Loucy (cell line): Measurements from ENCODE around the gene PHLDA1.

Source experiments
- H2AFZ ChIP-seq: fragments of 200-600 bp; sonication (generic); 2 replicates; pipeline ENCODE4 v1.6.0; 2016; ENCODE audit warnings: antibody characterized with exemption, mild to moderate bottlenecking, low read length, moderate library complexity
- H3F3A ChIP-seq: fragments of 200-600 bp; 2 replicates; pipeline ENCODE4 v1.6.0; 2016; ENCODE audit warnings: antibody characterized with exemption, low read depth, mild to moderate bottlenecking
- H3K27me3 ChIP-seq: fragments of 200-600 bp; sonication (generic); 2 replicates; pipeline ENCODE4 v1.6.1; 2014; ENCODE audit warnings: low read length, mild to moderate bottlenecking; ENCODE audit not compliant: insufficient read depth, poor library complexity, severe bottlenecking
- H3K36me3 ChIP-seq: fragments of 200-600 bp; sonication (generic); 2 replicates; pipeline ENCODE4 v1.6.1; 2016; ENCODE audit warnings: low read length; ENCODE audit not compliant: insufficient read depth
- H3K4me1 ChIP-seq: fragments of 200-600 bp; sonication (generic); 2 replicates; pipeline ENCODE4 v1.5.1; 2014; ENCODE audit warnings: low read length, mild to moderate bottlenecking; ENCODE audit not compliant: insufficient read depth, poor library complexity, severe bottlenecking
- H3K4me2 ChIP-seq: fragments of 200-600 bp; sonication (generic); 2 replicates; pipeline ENCODE4 v1.6.0; 2014; ENCODE audit warnings: antibody characterized with exemption, low read length, low read depth, mild to moderate bottlenecking; ENCODE audit not compliant: poor library complexity, severe bottlenecking
- H3K4me3 ChIP-seq: fragments of 200-600 bp; sonication (generic); 2 replicates; pipeline ENCODE4 v1.5.1; 2014; ENCODE audit warnings: low read length, mild to moderate bottlenecking, mixed read lengths; ENCODE audit not compliant: poor library complexity, severe bottlenecking
- H3K79me2 ChIP-seq: fragments of 200-600 bp; sonication (generic); 2 replicates; pipeline ENCODE4 v1.6.1; 2014; ENCODE audit warnings: low read length; ENCODE audit not compliant: insufficient read depth
- H3K9ac ChIP-seq: fragments of 200-600 bp; sonication (generic); 2 replicates; pipeline ENCODE4 v1.6.0; 2014; ENCODE audit warnings: mild to moderate bottlenecking, low read depth, low read length, moderate library complexity; ENCODE audit not compliant: poor library complexity, severe bottlenecking
- H3K9me2 ChIP-seq: fragments of 200-600 bp; sonication (generic); replicated peaks from 2 replicates; pipeline ENCODE4 v1.6.1; 2016; ENCODE audit warnings: low read depth, low read length, mixed read lengths
- H3K9me3 ChIP-seq: fragments of 200-600 bp; sonication (generic); 2 replicates; pipeline ENCODE4 v1.6.1; 2014; ENCODE audit warnings: mild to moderate bottlenecking, antibody characterized with exemption, low read length, low read depth; ENCODE audit not compliant: insufficient read depth
- H4K20me1 ChIP-seq: fragments of 200-600 bp; sonication (generic); 2 replicates; pipeline ENCODE4 v1.6.0; 2014; ENCODE audit warnings: antibody characterized with exemption, low read length, mild to moderate bottlenecking; ENCODE audit not compliant: insufficient read depth, poor library complexity, severe bottlenecking
- CTCF ChIP-seq: fragments of 200-600 bp; sonication (generic); conservative IDR thresholded peaks from 2 replicates; pipeline ENCODE4 v1.5.1; 2014; ENCODE audit warnings: mild to moderate bottlenecking, antibody characterized with exemption, low read length
- EZH2phosphoT487 ChIP-seq: fragments of 200-600 bp; IDR thresholded peaks from 2 replicates; pipeline ENCODE4 v1.6.1; 2018; ENCODE audit warnings: antibody characterized with exemption, mild to moderate bottlenecking, moderate library complexity, borderline replicate concordance

Gene PHLDA1

DNA sequence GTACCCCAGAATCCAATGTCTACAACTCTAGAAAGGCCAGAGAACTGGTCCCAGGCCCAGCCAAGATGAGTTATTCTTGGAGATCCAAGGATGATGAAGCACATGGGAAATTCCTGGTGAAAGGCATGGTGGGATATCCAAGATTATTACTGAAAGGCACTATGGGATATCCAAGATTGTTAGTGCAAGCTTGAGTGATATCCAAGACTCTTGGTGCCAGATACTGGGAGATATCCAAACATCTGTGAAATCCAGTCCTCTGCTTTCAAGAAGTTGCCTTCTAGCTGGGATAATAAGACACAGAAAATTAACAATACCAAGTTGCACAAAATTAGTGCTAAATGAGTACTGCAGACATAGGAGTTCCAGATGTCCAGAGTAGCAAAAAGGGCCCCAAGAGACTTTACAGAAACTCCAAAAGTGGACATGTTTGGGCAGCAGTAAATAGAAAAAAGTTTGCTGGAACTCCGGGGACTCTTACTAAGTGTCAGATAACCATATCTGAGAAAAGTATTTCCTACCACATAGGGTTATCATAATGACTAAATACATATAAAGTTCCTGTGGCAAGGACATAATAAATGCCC, 34.6 kb downstream of the PHLDA1 start:
- H3K79me2 ChIP-seq: no peaks in the 10 kb centered on the region
- H3K4me3 ChIP-seq: no peak overlapping the region
- no peak overlapping the region for H3K9ac ChIP-seq
- no peaks in the 10 kb centered on the region for H3F3A ChIP-seq
- no peaks in the 10 kb centered on the region for H3K9me3 ChIP-seq
- H4K20me1 ChIP-seq: no peaks in the 10 kb centered on the region
- peaks cover 21% of the 10 kb centered on the region for H3K4me1 ChIP-seq
- peak overlapping the region; percentile 41 for H3K4me2 ChIP-seq
- H3K27me3 ChIP-seq: no peaks in the 10 kb centered on the region
- H3K9me2 ChIP-seq: no peaks in the 10 kb centered on the region
- no peaks in the 10 kb centered on the region for H3K36me3 ChIP-seq
- TF ChIP-seq EZH2phosphoT487 (no peak), CTCF (no peak)
- H2AFZ ChIP-seq: no peak overlapping the region

- Histone ChIP-seq H3K9me3 (no peaks in the 10 kb centered on the region), H3K9ac (no peak overlapping the region), H3F3A (no peaks in the 10 kb centered on the region), H3K36me3 (no peaks in the 10 kb centered on the region), H4K20me1 (no peaks in the 10 kb centered on the region), H3K4me1 (peaks cover 21% of the 10 kb centered on the region), H3K9me2 (no peaks in the 10 kb centered on the region), H3K79me2 (no peaks in the 10 kb centered on the region), H3K4me3 (no peak overlapping the region), H3K4me2 (no peak overlapping the region), H3K27me3 (no peaks in the 10 kb centered on the region), H2AFZ (no peak overlapping the region)
- TF ChIP-seq CTCF (no peak), EZH2phosphoT487 (no peak)
These were observed 35.9 kb downstream of the PHLDA1 start for GRCh38 chr12:75995691-75996090.

- no peak for TF ChIP-seq CTCF
- TF ChIP-seq EZH2phosphoT487: no peak
- Histone ChIP-seq H3K79me2 (no peaks in the 10 kb centered on the region), H3K4me1 (peaks cover 21% of the 10 kb centered on the region), H3K9me2 (no peaks in the 10 kb centered on the region), H3K4me3 (no peak overlapping the region), H3K4me2 (no peak overlapping the region), H3K36me3 (no peaks in the 10 kb centered on the region), H3K9me3 (no peaks in the 10 kb centered on the region), H4K20me1 (no peaks in the 10 kb centered on the region), H3K9ac (no peak overlapping the region), H3F3A (no peaks in the 10 kb centered on the region), H2AFZ (0 out of 2 replicates have a peak overlapping the region, but pooled peaks have one; percentile 16), H3K27me3 (no peaks in the 10 kb centered on the region)
These were observed 37.4 kb downstream of the PHLDA1 start for GRCh38 chr12:75994069-75994740.
